ENCODE data around the gene ZSCAN16. TPM values are rescaled to one million over a fixed set of nuclear protein-coding genes. Genes with fewer than 3 reads are reported as not detected.

ZSCAN16 gene
- total and polyA plus RNA-seq, 2 of the 13 experiments (the other 11 are each of a cell fraction or from before 2014, with no cell fraction given), result 5.7 to 12.7 TPM

DNA sequence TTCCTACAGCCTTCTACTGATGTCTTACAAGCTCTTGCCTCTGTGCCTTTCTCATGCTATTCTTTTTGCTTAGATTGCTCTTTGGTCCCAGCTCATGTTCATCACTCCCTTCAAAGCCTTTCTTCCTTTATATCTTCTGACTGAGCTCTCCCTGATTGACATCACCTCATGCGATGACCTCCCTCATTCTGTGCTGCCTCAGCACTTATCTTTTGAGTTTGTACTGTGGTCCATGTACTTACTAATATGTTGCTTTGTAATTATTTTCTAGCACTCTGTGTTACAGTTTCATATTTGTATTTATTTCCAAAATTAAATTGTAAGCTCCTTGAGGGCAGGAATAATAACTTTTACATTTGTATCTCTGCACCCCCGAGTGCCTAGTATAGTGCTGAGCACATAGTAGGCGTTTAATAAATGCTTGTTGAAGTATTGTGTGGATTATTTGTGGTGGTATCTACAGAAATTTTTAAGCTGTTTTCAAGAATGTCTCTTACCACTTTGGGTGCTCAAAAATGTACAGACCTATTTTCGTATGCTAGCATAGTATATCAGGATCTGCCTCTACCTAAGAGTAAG is 34.7 kb downstream of the ZSCAN16 start (continued):
- TF ChIP-seq, protein P1, sequence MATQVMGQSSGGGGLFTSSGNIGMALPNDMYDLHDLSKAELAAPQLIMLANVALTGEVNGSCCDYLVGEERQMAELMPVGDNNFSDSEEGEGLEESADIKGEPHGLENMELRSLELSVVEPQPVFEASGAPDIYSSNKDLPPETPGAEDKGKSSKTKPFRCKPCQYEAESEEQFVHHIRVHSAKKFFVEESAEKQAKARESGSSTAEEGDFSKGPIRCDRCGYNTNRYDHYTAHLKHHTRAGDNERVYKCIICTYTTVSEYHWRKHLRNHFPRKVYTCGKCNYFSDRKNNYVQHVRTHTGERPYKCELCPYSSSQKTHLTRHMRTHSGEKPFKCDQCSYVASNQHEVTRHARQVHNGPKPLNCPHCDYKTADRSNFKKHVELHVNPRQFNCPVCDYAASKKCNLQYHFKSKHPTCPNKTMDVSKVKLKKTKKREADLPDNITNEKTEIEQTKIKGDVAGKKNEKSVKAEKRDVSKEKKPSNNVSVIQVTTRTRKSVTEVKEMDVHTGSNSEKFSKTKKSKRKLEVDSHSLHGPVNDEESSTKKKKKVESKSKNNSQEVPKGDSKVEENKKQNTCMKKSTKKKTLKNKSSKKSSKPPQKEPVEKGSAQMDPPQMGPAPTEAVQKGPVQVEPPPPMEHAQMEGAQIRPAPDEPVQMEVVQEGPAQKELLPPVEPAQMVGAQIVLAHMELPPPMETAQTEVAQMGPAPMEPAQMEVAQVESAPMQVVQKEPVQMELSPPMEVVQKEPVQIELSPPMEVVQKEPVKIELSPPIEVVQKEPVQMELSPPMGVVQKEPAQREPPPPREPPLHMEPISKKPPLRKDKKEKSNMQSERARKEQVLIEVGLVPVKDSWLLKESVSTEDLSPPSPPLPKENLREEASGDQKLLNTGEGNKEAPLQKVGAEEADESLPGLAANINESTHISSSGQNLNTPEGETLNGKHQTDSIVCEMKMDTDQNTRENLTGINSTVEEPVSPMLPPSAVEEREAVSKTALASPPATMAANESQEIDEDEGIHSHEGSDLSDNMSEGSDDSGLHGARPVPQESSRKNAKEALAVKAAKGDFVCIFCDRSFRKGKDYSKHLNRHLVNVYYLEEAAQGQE (IDR thresholded peaks at IDR 0.05; ENCODE audit: borderline replicate concordance in 1 of 2, low read depth in 1 of 2, low read length in 2 of 2), result no peak
- TF ChIP-seq ZNF251 (CRISPR knock-in tag; IDR thresholded peaks at IDR 0.05) (no peak), ADNP (CRISPR knock-in tag; IDR thresholded peaks at IDR 0.05) (no peak), MAFK (conservative IDR thresholded peaks at IDR 0.05 in 1 of 2, IDR thresholded peaks at IDR 0.05 in 1 of 2; ENCODE audit: low read length in 2 of 2) (peak; percentile 50 to 56), ZNF230 (CRISPR knock-in tag; IDR thresholded peaks at IDR 0.05) (no peak)
- TF ChIP-seq, protein P2, sequence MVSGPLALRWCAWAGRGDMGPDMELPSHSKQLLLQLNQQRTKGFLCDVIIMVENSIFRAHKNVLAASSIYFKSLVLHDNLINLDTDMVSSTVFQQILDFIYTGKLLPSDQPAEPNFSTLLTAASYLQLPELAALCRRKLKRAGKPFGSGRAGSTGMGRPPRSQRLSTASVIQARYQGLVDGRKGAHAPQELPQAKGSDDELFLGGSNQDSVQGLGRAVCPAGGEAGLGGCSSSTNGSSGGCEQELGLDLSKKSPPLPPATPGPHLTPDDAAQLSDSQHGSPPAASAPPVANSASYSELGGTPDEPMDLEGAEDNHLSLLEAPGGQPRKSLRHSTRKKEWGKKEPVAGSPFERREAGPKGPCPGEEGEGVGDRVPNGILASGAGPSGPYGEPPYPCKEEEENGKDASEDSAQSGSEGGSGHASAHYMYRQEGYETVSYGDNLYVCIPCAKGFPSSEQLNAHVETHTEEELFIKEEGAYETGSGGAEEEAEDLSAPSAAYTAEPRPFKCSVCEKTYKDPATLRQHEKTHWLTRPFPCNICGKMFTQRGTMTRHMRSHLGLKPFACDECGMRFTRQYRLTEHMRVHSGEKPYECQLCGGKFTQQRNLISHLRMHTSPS (CRISPR knock-in tag; IDR thresholded peaks at IDR 0.05; ENCODE audit: low read depth), result no peak
- TF ChIP-seq, protein P3, sequence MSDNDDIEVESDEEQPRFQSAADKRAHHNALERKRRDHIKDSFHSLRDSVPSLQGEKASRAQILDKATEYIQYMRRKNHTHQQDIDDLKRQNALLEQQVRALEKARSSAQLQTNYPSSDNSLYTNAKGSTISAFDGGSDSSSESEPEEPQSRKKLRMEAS (IDR thresholded peaks at IDR 0.05), result no peak
